GM10266 (cell line): Measurements from ENCODE around the gene NRG2.

Experiments
- DNase-seq: peaks from one replicate; pipeline ENCODE4 v3.0.0; 2012; ENCODE audit errors: extremely low spot score
- TF ChIP-seq, protein P1 (sequence below): IDR thresholded peaks from 2 replicates; pipeline ENCODE4 v1.5.1; 2012; ENCODE audit warnings: mild to moderate bottlenecking, low read depth; ENCODE audit not compliant: control insufficient read depth, insufficient read depth; ENCODE audit errors: missing control alignments

The NRG2 gene

DNA sequence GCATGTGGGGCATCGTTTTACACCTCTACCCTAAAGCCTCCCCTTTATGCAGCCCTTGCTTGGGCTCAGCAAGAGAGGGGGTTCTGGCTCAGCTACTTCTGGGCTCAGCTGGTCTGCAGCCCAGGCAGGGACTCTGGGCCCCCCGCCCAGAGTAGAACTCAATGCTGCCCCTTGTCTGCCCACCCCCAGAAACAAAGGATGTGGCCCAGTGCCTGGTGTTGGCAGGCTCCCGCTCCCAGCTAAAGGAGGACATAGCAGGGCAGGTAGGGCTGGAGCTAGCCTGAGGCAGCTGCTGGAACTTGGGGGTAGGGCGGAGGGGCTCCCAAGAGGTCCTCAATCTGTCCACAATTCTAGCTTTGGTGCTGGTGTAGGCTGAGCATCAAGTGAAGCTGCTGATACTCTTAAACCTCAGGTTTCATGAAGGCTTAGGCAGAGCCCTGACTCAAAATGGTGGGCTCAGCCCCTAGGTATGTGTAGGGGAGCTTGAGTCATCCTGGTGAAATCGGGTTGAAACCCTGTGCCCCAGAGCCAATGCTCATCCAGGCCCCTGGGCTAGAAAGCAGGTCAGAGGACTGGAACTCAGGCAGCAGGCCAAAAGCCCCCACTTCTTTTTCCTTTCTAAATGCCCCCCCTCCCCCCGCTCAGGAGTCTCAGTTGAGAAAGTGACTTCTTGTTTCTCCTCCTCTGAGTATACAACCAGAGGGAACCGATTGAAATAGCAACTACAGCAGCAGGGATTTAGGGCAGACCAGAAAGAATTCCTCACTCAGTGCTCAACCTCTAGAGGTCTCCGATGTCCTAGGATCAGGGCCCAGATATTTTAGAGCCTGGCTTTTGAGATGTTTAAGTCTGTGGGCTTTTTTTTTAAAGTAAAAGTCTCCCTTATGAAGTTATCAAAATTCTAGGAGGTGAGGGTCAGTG is 236.1 kb downstream of the NRG2 start:
- TF ChIP-seq, protein P1, sequence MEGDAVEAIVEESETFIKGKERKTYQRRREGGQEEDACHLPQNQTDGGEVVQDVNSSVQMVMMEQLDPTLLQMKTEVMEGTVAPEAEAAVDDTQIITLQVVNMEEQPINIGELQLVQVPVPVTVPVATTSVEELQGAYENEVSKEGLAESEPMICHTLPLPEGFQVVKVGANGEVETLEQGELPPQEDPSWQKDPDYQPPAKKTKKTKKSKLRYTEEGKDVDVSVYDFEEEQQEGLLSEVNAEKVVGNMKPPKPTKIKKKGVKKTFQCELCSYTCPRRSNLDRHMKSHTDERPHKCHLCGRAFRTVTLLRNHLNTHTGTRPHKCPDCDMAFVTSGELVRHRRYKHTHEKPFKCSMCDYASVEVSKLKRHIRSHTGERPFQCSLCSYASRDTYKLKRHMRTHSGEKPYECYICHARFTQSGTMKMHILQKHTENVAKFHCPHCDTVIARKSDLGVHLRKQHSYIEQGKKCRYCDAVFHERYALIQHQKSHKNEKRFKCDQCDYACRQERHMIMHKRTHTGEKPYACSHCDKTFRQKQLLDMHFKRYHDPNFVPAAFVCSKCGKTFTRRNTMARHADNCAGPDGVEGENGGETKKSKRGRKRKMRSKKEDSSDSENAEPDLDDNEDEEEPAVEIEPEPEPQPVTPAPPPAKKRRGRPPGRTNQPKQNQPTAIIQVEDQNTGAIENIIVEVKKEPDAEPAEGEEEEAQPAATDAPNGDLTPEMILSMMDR: no peak
- no peak for DNase-seq

GRCh38 chr5:139806111-139806510 is 237.0 kb downstream of the NRG2 start:
- no peak for DNase-seq
- TF ChIP-seq, protein P1: no peak

GRCh38 chr5:139805545-139805944 is 237.6 kb downstream of the NRG2 start:
- TF ChIP-seq, protein P1: no peak
- no peak for DNase-seq

DNA sequence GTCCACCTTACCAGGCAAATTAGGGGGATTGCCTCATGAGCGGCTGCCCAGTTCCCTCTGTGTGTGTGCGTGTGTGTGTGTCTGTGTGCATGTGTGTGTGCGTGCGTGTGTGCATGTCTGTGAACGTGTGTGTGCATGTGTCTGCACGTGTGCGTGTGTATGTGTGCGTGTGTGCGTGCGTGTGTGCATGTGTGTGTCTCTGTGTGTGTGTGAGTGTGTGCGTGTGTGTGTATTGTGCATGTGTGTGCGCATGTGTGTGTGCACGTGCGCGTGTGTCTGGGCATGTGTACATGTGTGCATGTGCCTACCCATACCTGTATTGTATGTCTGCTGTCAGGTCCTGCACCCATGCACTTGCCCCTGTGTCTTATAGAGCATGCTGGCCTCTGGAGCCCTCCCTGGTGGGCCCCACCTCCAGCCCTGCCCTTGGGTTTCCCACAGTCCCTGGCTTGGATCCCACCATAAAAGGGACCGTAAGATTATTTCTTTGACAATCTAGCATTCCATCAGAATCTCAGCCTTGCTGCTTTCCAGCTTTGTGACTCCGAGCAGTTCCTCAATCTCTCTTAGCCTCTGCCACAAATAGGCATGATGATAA is 238.2 kb downstream of the NRG2 start:
- TF ChIP-seq, protein P1: no peak
- DNase-seq: no peak

DNA sequence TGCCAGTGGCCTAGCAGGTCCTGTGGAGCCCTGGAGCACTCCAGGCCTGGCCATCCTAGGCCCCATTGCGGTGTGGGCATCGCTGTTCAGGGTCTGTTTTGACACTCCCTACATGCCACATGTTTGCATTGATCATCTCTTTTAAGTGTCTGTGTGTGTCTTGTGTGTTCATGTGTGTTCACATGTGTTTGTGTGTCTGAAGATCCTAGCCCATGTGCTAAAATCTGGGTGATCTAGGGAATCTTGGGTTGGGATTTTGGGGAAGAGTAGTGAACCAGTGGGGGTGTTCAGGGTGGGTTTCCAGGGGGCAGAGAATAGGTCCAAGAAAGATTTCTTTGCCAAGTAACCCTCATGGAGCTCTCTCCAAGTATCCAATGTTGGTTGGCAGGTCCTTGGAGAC is 239.1 kb downstream of the NRG2 start:
- no peak for DNase-seq
- TF ChIP-seq, protein P1: no peak

- TF ChIP-seq, protein P1: no peak
- DNase-seq: no peak
Measured at GRCh38 chr5:139799359-139799758, 243.7 kb downstream of the NRG2 start.

GRCh38 chr5:139798883-139799282 is 244.2 kb downstream of the NRG2 start:
- TF ChIP-seq, protein P1: no peak
- DNase-seq: no peak
